GM19397 (cell line): ENCODE results near the gene CAPSL.
"Not testable (repeated sequence)": the region's sequence is repeated elsewhere in the genome, so short reads cannot be mapped to it uniquely, and the experiment has no call there.

Experiments
- ATAC-seq: cut with Tn5 transposase; IDR thresholded peaks from one replicate; pipeline ENCODE4 v1.9.1; 2021; ENCODE audit warnings: mild to moderate bottlenecking, moderate library complexity; ENCODE audit not compliant: unreplicated experiment

The CAPSL gene

GRCh38 chr5:35877655-35878054, 60.8 kb downstream of the CAPSL start:
- no peak for ATAC-seq

GRCh38 chr5:35876922-35877321, 61.5 kb downstream of the CAPSL start:
- no peak for ATAC-seq

DNA sequence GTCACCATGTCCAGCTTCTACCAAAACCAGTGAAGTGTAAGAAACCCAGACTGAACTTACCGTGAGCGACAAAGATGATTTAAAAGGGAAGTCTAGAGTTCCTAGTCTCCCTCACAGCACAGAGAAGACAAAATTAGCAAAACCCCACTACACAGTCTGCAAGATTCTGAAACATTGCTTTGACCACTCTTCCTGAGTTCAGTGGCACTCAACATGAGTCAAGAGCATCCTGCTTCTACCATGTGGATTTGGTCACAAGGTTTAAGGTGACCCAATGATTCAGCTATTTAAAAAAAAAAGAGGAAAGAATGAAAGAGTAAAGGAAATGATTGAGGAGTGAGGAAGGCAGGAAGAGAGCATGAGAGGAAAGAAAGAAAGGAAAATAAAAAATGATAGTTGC, 62.0 kb downstream of the CAPSL start:
- no peak for ATAC-seq

DNA sequence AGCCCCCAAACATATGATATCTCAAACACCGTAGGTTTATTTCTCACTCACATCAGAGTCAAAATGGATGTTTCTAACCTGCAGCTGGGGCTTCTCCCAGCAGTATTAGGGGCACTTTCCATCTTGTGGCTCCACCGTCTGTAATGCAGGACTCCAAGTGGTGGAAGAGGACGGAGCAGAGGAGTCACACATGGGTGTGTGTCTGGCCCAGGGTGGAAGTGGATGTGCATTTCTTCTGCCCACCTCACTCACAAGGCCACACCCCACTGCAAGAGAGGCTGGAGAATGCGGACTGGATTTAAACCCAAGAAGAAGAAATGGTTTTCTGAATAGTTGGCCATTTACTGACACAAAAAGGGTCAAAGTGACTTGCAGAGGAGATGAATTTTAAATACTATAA, 67.8 kb downstream of the CAPSL start:
- no peak for ATAC-seq

DNA sequence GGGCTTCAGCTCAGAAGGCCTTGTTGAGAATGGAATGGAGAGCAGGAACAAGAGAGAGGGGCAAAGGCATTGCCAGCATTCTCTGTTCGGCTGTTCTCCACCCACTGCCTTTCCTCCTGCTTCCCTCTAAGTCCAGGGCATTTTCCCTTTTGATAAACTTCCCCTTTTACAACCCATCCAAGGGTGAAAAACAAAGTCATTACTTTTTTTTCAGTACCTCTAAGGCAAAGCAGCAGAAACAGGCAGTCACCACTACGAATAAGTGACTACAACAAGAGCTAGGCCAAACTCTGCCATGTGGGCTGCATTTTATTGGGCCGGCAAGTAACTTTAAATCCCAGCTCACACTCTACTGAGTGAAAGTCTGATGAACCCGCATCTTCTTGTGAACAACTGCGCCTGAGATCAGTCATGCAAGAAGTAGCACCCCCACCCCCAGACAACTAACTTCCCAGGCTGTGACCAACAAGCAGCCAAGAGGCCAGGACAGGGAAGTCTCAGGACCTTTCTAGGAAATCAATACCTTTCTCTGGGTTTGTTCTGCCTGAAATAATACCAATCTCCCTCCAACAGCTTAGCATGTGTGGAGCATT, 68.6 kb downstream of the CAPSL start:
- ATAC-seq, result no peak

DNA sequence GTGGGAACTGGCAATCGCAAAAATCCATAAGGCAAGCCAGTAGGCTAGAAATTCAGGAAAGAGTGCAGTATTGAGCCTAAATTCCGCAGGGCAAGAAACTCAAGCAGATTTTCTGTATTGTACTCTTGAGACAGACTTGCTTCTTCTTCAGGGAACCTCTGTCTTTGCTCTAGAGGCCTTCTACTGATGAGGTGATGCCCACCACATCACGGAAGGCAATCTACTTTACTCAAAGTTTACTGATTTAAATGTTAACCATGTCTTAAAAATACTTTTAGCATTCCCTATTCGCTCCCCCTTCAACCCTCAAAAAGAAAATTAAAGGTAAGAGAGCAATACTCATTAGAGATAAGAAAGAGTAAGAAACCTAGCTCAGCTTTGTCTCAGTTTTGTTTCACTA, 70.4 kb downstream of the CAPSL start:
- no peak for ATAC-seq

DNA sequence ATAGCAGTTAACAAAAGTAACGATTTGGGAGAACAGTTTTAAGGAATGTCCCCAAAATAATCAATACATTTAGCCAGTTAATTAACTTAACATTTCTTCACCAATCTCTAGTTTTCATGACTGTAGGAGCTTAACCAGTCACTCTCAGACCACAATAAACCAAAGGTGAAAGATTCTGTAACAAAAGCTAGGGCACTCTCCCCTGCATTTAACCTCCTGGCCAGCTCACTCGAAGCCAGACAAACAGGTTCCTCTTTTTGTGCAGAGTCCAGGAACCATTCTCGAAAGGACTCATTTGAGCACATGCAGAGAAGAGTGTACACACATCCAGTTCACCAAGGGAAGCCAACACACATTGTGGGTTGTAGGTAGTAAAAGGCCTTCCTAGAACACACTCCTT, 75.3 kb downstream of the CAPSL start:
- no peak for ATAC-seq

- no peak for ATAC-seq
Measured at GRCh38 chr5:35862126-35862525, 76.3 kb downstream of the CAPSL start.

DNA sequence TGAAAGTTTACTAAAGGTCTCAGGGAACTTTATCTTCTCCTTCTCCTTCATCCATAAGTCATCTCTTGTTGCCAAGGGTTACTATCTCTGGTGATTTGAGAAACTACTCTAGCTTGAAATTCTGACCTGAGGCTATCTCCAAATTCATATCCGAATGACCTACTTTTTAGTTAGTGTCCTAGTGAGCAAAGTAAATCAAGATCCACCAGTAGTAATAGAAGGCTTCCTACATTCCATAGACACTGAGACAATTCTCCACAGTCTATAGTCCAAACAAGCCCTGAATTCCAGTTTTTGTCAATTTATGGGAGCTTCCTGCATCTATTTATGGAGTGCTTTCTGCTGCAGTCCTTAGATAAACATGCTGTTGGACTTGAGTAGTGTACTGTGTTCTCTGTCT, 76.7 kb downstream of the CAPSL start:
- ATAC-seq, result no peak

DNA sequence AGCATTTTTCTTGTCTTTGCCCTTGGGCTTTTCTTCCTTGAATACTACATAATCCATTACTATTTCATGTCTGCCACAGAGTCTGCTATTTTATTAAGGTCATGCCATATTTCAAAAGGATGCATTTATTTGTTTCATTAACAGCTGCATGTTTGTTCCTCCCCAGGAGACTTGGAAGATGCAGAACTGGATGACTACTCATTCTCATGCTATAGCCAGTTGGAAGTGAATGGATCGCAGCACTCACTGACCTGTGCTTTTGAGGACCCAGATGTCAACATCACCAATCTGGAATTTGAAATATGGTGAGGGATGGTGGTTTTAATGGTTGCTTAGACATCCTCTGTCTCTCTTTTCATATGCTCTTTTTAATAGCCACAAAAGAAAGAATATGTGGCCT, 77.7 kb downstream of the CAPSL start:
- ATAC-seq, result no peak

DNA sequence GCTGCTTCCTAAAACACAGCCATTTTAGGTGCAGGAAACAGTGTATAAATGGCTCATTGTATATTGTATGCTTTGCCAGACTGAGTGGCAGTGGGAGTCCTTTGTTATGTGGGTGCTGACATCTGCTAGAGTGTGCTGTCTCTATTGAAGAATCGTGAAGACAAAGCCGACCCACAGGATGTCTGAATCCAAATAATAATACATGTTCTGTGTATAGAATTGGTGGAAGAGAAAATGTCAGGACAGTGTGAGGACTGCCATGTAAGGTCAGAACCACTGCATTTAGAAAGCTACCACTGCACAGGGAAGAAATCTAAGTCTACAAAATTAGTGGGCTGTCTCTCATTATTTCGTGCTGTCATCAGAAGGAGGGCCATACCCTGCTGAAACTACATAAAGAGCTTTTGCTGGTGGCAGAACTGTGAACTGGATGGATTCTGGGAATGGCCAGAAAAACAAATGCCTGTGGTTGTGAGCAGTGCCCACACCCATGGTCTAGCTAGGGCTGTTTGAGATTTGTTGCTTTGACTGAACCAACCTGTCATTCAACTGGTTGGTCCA, 79.2 kb downstream of the CAPSL start:
- no peak for ATAC-seq

GRCh38 chr5:35857606-35858205, 80.7 kb downstream of the CAPSL start:
- no peak for ATAC-seq

GRCh38 chr5:35856765-35857351, 81.6 kb downstream of the CAPSL start, which contains the start of gene IL7R:
TSS of gene IL7R (plus strand) at chr5:35856891. CDS start at chr5:35856978, 87 bp downstream.
- ATAC-seq, result no peak

- ATAC-seq, result not testable (repeated sequence)
Measured at GRCh38 chr5:35856186-35856764, 82.1 kb downstream of the CAPSL start.

- ATAC-seq, result no peak
Measured at GRCh38 chr5:35855187-35855586, 83.2 kb downstream of the CAPSL start.
